GM12892 (cell line): ENCODE data around the gene SPANXN4.

Experiments
- POLR2A ChIP-seq: IDR thresholded peaks from 2 replicates; pipeline ENCODE4 v1.6.1; 2011; ENCODE audit warnings: low read depth, low read length, control low read depth
- TAF1 ChIP-seq: IDR thresholded peaks from 2 replicates; pipeline ENCODE4 v1.6.1; 2011; ENCODE audit warnings: low read depth, mild to moderate bottlenecking, control low read depth, low read length, borderline replicate concordance

GRCh38 chrX:143002206-143002605 lies 23.5 kb upstream of the SPANXN4 start:
- TF ChIP-seq POLR2A (no peak), TAF1 (no peak)
